ENCODE data around the gene CARMIL1.

The CARMIL1 gene

DNA sequence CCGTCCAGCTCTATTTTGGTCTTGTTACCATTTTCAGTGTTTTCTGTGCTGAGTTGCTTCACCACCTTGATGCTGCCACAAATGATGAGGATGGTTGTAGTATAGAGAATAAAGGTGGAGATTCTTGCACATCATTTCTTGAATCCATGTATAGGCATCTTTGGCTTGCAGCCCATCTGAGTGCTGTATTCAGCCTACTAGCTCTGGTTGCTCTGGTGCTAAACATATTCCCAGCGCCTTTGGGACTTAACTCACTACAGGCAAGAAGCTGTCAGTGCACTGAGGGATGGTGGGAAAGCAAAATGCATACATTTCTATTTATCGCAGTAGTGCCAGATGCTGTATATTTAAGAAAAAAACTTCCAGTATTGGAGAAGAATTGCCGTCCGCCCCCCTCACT, 86.0 kb downstream of the CARMIL1 start:
- Histone ChIP-seq H3K9ac (ENCODE audit: low read length) (no peak overlapping the region), H3K36me3 (replicated peaks; ENCODE audit: low read depth, low read length) (no peaks in the 10 kb centered on the region), H3K79me2 (ENCODE audit: low read length) (no peaks in the 10 kb centered on the region), H2AFZ (ENCODE audit: low read depth, low read length) (no peak overlapping the region), H3K4me3 (ENCODE audit: low read length) (no peak overlapping the region), H3K9me3 (ENCODE audit: insufficient read depth, low read length) (no peaks in the 10 kb centered on the region), H3K27me3 (ENCODE audit: low read depth, low read length) (no peaks in the 10 kb centered on the region), H3K4me2 (ENCODE audit: low read length) (no peak overlapping the region), H3K4me1 (ENCODE audit: low read length) (no peaks in the 10 kb centered on the region; the same call in 1 of the 2 replicates), H4K20me1 (ENCODE audit: insufficient read depth, low read length) (no peaks in the 10 kb centered on the region), H3K27ac (ENCODE audit: low read length) (no peak overlapping the region)
- TF ChIP-seq, protein P1, sequence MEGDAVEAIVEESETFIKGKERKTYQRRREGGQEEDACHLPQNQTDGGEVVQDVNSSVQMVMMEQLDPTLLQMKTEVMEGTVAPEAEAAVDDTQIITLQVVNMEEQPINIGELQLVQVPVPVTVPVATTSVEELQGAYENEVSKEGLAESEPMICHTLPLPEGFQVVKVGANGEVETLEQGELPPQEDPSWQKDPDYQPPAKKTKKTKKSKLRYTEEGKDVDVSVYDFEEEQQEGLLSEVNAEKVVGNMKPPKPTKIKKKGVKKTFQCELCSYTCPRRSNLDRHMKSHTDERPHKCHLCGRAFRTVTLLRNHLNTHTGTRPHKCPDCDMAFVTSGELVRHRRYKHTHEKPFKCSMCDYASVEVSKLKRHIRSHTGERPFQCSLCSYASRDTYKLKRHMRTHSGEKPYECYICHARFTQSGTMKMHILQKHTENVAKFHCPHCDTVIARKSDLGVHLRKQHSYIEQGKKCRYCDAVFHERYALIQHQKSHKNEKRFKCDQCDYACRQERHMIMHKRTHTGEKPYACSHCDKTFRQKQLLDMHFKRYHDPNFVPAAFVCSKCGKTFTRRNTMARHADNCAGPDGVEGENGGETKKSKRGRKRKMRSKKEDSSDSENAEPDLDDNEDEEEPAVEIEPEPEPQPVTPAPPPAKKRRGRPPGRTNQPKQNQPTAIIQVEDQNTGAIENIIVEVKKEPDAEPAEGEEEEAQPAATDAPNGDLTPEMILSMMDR (IDR thresholded peaks at IDR 0.05; ENCODE audit: low read depth, low read length): no peak
- TF ChIP-seq EZH2phosphoT487 (IDR thresholded peaks at IDR 0.05; ENCODE audit: low read depth): no peak

DNA sequence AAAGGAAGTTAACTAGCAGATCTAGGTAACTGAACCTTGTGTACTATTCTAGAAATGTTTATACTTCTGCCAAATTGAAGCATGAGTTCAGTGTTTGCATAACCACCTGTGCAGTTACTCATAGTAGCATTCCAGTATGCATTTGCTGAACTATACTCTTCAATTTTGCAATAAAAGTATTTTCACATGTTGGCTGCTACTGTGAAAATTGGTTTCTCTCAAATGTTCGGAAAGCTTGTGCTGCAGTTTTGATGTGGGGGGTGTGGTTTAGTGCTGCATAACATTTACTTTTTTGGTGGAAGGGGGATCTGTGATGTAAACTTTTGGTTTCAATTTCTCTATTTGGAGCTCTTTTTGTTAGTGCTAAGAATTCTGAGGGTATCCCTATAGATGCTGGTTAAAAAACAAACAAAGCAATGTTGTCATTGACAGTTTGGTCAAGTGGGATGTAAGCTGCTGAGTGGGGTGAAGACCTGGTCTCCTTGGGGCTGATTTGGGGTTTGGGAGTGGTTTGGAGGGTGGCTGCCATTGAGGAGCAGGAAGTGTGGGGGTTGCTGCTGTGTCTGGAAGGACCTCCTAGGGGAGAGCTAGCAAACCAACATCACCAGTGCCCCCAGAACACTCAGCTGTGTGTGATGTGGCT, 87.8 kb downstream of the CARMIL1 start:
- Histone ChIP-seq H3K79me2 (ENCODE audit: low read length) (no peaks in the 10 kb centered on the region), H3K4me2 (ENCODE audit: low read length) (peak overlapping the region; percentile 4; the same call in 1 of the 2 replicates), H3K9ac (ENCODE audit: low read length) (no peak overlapping the region), H3K27me3 (ENCODE audit: low read depth, low read length) (no peaks in the 10 kb centered on the region), H3K36me3 (replicated peaks; ENCODE audit: low read depth, low read length) (no peaks in the 10 kb centered on the region), H3K9me3 (ENCODE audit: insufficient read depth, low read length) (no peaks in the 10 kb centered on the region), H2AFZ (ENCODE audit: low read depth, low read length) (no peak overlapping the region), H3K4me1 (ENCODE audit: low read length) (no peaks in the 10 kb centered on the region; the same call in 1 of the 2 replicates), H3K27ac (ENCODE audit: low read length) (no peak overlapping the region), H3K4me3 (ENCODE audit: low read length) (no peak overlapping the region), H4K20me1 (ENCODE audit: insufficient read depth, low read length) (no peaks in the 10 kb centered on the region)
- no peak for TF ChIP-seq EZH2phosphoT487 (IDR thresholded peaks at IDR 0.05; ENCODE audit: low read depth)
- TF ChIP-seq, protein P1 (IDR thresholded peaks at IDR 0.05; ENCODE audit: low read depth, low read length): no peak

DNA sequence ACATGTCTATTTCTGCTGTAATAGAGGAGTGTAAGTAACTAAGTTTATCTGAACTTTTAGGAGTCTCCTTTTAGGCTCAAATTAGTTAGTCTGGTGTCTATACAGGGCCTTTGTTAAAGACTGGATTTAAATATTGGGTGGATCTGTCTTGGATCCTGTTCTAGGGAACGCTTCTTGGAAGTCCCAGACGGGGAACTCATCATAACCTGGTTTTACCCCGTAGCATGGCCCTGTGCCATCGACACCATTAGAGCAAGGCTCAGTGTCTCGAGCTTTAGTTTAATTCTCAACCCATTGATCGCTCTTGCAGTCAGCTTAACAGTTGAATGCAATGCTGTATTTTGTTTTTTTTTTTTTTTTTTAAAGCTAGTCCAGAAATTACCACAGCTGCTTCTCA, 89.9 kb downstream of the CARMIL1 start:
- Histone ChIP-seq H3K27me3 (ENCODE audit: low read depth, low read length) (no peaks in the 10 kb centered on the region), H3K4me3 (ENCODE audit: low read length) (no peak overlapping the region), H3K36me3 (replicated peaks; ENCODE audit: low read depth, low read length) (no peaks in the 10 kb centered on the region), H3K27ac (ENCODE audit: low read length) (no peak overlapping the region), H3K4me1 (ENCODE audit: low read length) (no peaks in the 10 kb centered on the region; the same call in 1 of the 2 replicates), H3K9ac (ENCODE audit: low read length) (no peak overlapping the region), H3K4me2 (ENCODE audit: low read length) (no peak overlapping the region), H3K9me3 (ENCODE audit: insufficient read depth, low read length) (no peaks in the 10 kb centered on the region), H2AFZ (ENCODE audit: low read depth, low read length) (no peak overlapping the region), H3K79me2 (ENCODE audit: low read length) (no peaks in the 10 kb centered on the region), H4K20me1 (ENCODE audit: insufficient read depth, low read length) (no peaks in the 10 kb centered on the region)
- TF ChIP-seq, protein P1 (IDR thresholded peaks at IDR 0.05; ENCODE audit: low read depth, low read length): no peak
- TF ChIP-seq EZH2phosphoT487 (IDR thresholded peaks at IDR 0.05; ENCODE audit: low read depth): no peak

DNA sequence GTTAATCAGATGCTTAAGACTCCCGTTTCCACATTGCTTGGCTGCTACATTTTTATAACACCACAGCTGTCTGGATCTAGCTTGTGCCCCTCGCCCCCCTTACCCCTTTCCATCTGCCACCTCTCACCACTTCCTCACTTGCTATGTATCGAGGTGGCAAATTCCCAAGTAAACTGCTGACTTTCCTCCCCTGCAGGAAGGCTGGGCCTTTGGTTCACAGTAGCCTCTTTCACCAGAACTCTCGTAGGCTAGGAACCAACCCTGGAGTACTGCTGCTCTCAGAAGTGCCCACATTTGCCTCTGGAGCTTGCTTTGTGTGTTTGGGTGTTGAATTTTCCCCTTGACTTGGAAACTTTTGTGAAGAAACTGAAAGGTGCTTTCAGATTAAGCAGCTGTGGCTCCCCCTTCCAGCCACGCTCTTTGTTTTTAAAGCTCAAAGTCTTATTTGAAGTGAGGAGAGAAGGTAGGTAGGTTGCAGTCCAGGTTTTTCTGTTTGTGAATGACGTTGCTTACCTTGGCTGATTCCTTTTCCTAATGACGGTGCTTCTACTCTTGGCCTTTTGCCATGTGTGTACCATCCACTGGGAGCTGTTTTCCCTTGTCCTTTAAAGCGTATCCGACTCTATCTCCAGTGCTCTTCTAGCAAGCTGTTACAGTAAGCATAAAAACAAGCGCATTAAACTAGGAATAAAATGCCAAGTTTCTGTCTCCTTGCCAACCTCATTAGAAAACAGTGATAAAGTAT, 90.4 kb downstream of the CARMIL1 start:
- Histone ChIP-seq H3K79me2 (ENCODE audit: low read length) (no peaks in the 10 kb centered on the region), H2AFZ (ENCODE audit: low read depth, low read length) (no peak overlapping the region), H3K4me3 (ENCODE audit: low read length) (no peak overlapping the region), H3K27me3 (ENCODE audit: low read depth, low read length) (no peaks in the 10 kb centered on the region), H3K4me2 (ENCODE audit: low read length) (no peak overlapping the region), H3K9me3 (ENCODE audit: insufficient read depth, low read length) (no peaks in the 10 kb centered on the region), H4K20me1 (ENCODE audit: insufficient read depth, low read length) (no peaks in the 10 kb centered on the region), H3K36me3 (replicated peaks; ENCODE audit: low read depth, low read length) (no peaks in the 10 kb centered on the region), H3K4me1 (ENCODE audit: low read length) (no peaks in the 10 kb centered on the region; the same call in 1 of the 2 replicates), H3K27ac (ENCODE audit: low read length) (no peak overlapping the region), H3K9ac (ENCODE audit: low read length) (no peak overlapping the region)
- TF ChIP-seq EZH2phosphoT487 (IDR thresholded peaks at IDR 0.05; ENCODE audit: low read depth): no peak
